Heart left ventricle (tissue), 13 donors: ENCODE measurements around the gene MARCO.

Experiments used
- CTCF ChIP-seq, 12 donors: fragments of 200-600 bp; sonication (generic) in 4 of 12; IDR thresholded peaks; one replicate each; pipeline versions ENCODE4 v1.5.0 to v1.8.0; 2018 to 2022; ENCODE audit warnings: antibody characterized with exemption in 12 of 12, mild to moderate bottlenecking in 5 of 12
- POLR2A ChIP-seq, 2 donors: fragments of 450-650 bp; IDR thresholded peaks; one replicate each; pipeline ENCODE4 v1.6.1; 2017; ENCODE audit warnings: antibody characterized with exemption in 2 of 2, mild to moderate bottlenecking in 2 of 2, moderate library complexity in 2 of 2
- donor health status: ischemic (EF 13 %, LVEDD 7.1; RV severe dilation, severe dysfunction).
- donor health status: DM: no; HTN: yes; CAD: no.
- donor health status: DM: no; HTN: no; CAD: no.
- donor health status: ischemic (EF 25% LVEDD 6.9; RV normal size, moderate dysfunction).
- donor health status: ischemic (EF 25% LVEDD 5.7; RV mildly dilated, moderate dysfunction).
- donor health status: ischemic (EF 35%, LVEDD 5.7; RV mildly dilated, moderate dysfunction).
- donor health status: nonischemic (EF 11% LVEDD 7.7; RV severe dilation, severe dysfunction).
- donor health status: DM: yes; HTN: yes; CAD: no.
- donor health status: PGD.
- donor health status: ischemic (EF 29% LVEDD 5.4; RV normal size, mild dysfunction).
- donor health status: nonischemic (EF 23%, LVEDD 6.1; RV moderate dilation, normal function).

- TF ChIP-seq CTCF (IDR thresholded peaks at IDR 0.05) (no peak), POLR2A (IDR thresholded peaks at IDR 0.05) (no peak)
Observed at GRCh38 chr2:118913131-118913802, 28.7 kb upstream of the MARCO start.
